ENCODE measurements around the gene ZFAND3.

- TF ChIP-seq CTCF (IDR thresholded peaks at IDR 0.05 in 4 of 5, conservative IDR thresholded peaks at IDR 0.05 in 1 of 5) (no peak), POLR2A (IDR thresholded peaks at IDR 0.05) (no peak)
Measured at GRCh38 chr6:37971711-37972390, 152.3 kb downstream of the ZFAND3 start.

All from gastrocnemius medialis (tissue), 4 donors.